Endothelial cell of umbilical vein (primary cell): Measurements from ENCODE around the gene LSM3. TPM values are rescaled to one million over a fixed set of nuclear protein-coding genes. Genes with fewer than 3 reads are reported as not detected.

Experiments
- BruUV-seq: library from RNA; stranded (reverse); fragments of 400-500 nt; replicated peaks from 2 replicates; lab custom pipeline; 2021; lab: Mats Ljungman, UMichigan
- CTCF ChIA-PET: fragments of 300-600, 350-600 bp; sonication (Branson Sonifier 250); formaldehyde crosslinking; loops from one replicate; lab custom pipeline; 2021; ENCODE audit warnings: antibody characterized with exemption, inconsistent platforms; lab: Charles Lee
- POLR2A ChIA-PET: fragments of 300-600, 350-600 bp; sonication (Branson Sonifier 250); formaldehyde crosslinking; loops from one replicate; lab custom pipeline; 2021; ENCODE audit warnings: antibody characterized with exemption, inconsistent platforms; lab: Charles Lee
- DNase-seq: peaks from one replicate; pipeline ENCODE4 v3.0.0-alpha.2; 2011; ENCODE audit warnings: low read depth, low spot score
- FAIRE-seq: peaks from 2 replicates; lab custom pipeline; 2011; peaks lifted over from hg19 to GRCh38; lab: Jason Lieb, UNC
- H2AFZ ChIP-seq: 2 replicates; pipeline ENCODE4 v1.6.0; 2012; ENCODE audit warnings: low read depth, low read length, control low read depth, inconsistent platforms
- H3K27ac ChIP-seq: 2 replicates; pipeline ENCODE4 v1.5.1; 2011; ENCODE audit warnings: low read depth, mild to moderate bottlenecking, control low read depth, low read length, moderate library complexity; ENCODE audit not compliant: insufficient read depth
- H3K27me3 ChIP-seq, 2 experiments: 2 replicates each; pipeline versions ENCODE4 v1.6.0 to v1.6.1; 2011; ENCODE audit warnings: low read length in 2 of 2, mixed read lengths in 1 of 2; ENCODE audit not compliant: control insufficient read depth in 2 of 2, insufficient read depth in 2 of 2
- H3K36me3 ChIP-seq, 2 experiments: 2 replicates in 1 of 2; 3 replicates in 1 of 2; pipeline ENCODE4 v1.5.1; 2011; ENCODE audit warnings: low read length in 2 of 2, mild to moderate bottlenecking in 1 of 2, moderate library complexity in 1 of 2; ENCODE audit not compliant: control insufficient read depth in 2 of 2, insufficient read depth in 2 of 2; ENCODE audit errors: extremely low read depth in 1 of 2
- H3K4me1 ChIP-seq: 3 replicates; pipeline ENCODE4 v1.5.1; 2011; ENCODE audit warnings: mild to moderate bottlenecking, low read length; ENCODE audit not compliant: control insufficient read depth, insufficient read depth; ENCODE audit errors: extremely low read depth
- H3K4me2 ChIP-seq: 2 replicates; pipeline ENCODE4 v1.6.1; 2011; ENCODE audit warnings: low read length, control low read depth, mixed read lengths; ENCODE audit not compliant: insufficient read depth
- H3K4me3 ChIP-seq, 3 experiments: fragments of 200-600 bp in 1 of 3; sonication (generic), shearing (Covaris generic) in 1 of 3; replicated peaks in 1 of 3; 2 replicates each; pipeline ENCODE4 v1.5.1; 2011 to 2016; ENCODE audit warnings: control low read depth in 3 of 3, low read length in 3 of 3, mild to moderate bottlenecking in 2 of 3, inconsistent platforms in 1 of 3, low read depth in 1 of 3, moderate library complexity in 1 of 3; ENCODE audit not compliant: insufficient read depth in 1 of 3
- H3K79me2 ChIP-seq: 2 replicates; pipeline ENCODE4 v1.6.0; 2012; ENCODE audit warnings: low read length, inconsistent platforms; ENCODE audit not compliant: control insufficient read depth, insufficient read depth
- H3K9ac ChIP-seq: replicated peaks from 2 replicates; pipeline ENCODE3; 2011; ENCODE audit warnings: low read length, control low read depth; ENCODE audit not compliant: insufficient read depth; ENCODE audit errors: extremely low read depth
- H3K9me1 ChIP-seq: replicated peaks from 3 replicates; pipeline ENCODE4 v1.6.0; 2011; ENCODE audit warnings: mild to moderate bottlenecking, low read length; ENCODE audit not compliant: control insufficient read depth, insufficient read depth; ENCODE audit errors: extremely low read depth
- H3K9me3 ChIP-seq: replicated peaks from 2 replicates; pipeline ENCODE4 v1.5.1; 2012; ENCODE audit warnings: low read length, inconsistent platforms; ENCODE audit not compliant: control insufficient read depth, insufficient read depth
- H4K20me1 ChIP-seq: replicated peaks from 2 replicates; pipeline ENCODE3; 2011; ENCODE audit warnings: mild to moderate bottlenecking, low read length; ENCODE audit not compliant: control insufficient read depth, insufficient read depth; ENCODE audit errors: extremely low read depth
- EZH2 ChIP-seq: IDR thresholded peaks from 2 replicates; pipeline ENCODE4 v1.6.1; 2012; ENCODE audit warnings: borderline replicate concordance, low read depth, mild to moderate bottlenecking, moderate library complexity, low read length, inconsistent platforms; ENCODE audit not compliant: severe bottlenecking
- FOS ChIP-seq: IDR thresholded peaks from 2 replicates; pipeline ENCODE4 v1.6.1; 2011; ENCODE audit warnings: mild to moderate bottlenecking, low read length, moderate library complexity, borderline replicate concordance; ENCODE audit not compliant: insufficient read depth
- GATA2 ChIP-seq: IDR thresholded peaks from 2 replicates; pipeline ENCODE4 v1.7.0; 2011; ENCODE audit warnings: low read depth, mild to moderate bottlenecking, moderate library complexity, mixed read lengths, low read length; ENCODE audit not compliant: insufficient read length, insufficient read depth
- JUN ChIP-seq: IDR thresholded peaks from 2 replicates; pipeline ENCODE4 v1.6.1; 2011; ENCODE audit warnings: borderline replicate concordance, low read depth; ENCODE audit not compliant: insufficient read length, insufficient read depth
- MAX ChIP-seq: IDR thresholded peaks from 2 replicates; pipeline ENCODE4 v1.6.1; 2011; ENCODE audit not compliant: insufficient read depth, insufficient read length
- MYC ChIP-seq: IDR thresholded peaks from one replicate; pipeline ENCODE4 v1.6.1; 2011; ENCODE audit warnings: mild to moderate bottlenecking, low read depth, low read length
- POLR2A ChIP-seq: IDR thresholded peaks from 2 replicates; pipeline ENCODE4 v1.6.1; 2012; ENCODE audit warnings: low read depth, mild to moderate bottlenecking, control low read depth, low read length
- POLR2AphosphoS5 ChIP-seq: IDR thresholded peaks from 2 replicates; pipeline ENCODE4 v1.6.1; 2012; ENCODE audit warnings: low read depth, mild to moderate bottlenecking, control low read depth, low read length, moderate library complexity; ENCODE audit not compliant: insufficient read depth
- dilution Hi-C: fragments of 300-500 bp; cut with MboI; formaldehyde crosslinking; loops from one replicate; pipeline ENCODE4 v1.15.0; 2019; ENCODE audit warnings: low sequenced_read_pairs; ENCODE audit not compliant: extremely low pct_ligation_motif_present
- intact Hi-C: fragments of 100-400 bp; cut with micrococcal nuclease; formaldehyde crosslinking; loops from one replicate; pipeline ENCODE4 v1.10.0; 2022
- polyA plus RNA-seq, 4 experiments: library from polyadenylated mRNA; depleted of rRNA in 3 of 4; stranded (reverse) in 3 of 4; unstranded in 1 of 4; fragments of >200 nt; gene quantifications; 2 replicates each; pipeline versions ENCODE4 v1.2.1 to v1.2.3, GENCODE V29; 2011 to 2012; ENCODE audit warnings: missing spikeins in 1 of 4
- total RNA-seq: library from RNA; stranded (reverse); gene quantifications from 2 replicates; pipeline ENCODE4 v1.2.3, GENCODE V29; 2021
- TF ChIP-seq, protein P1 (sequence below), 2 donors: IDR thresholded peaks; 1 replicate in 1 of 2; 2 replicates in 1 of 2; pipeline ENCODE4 v1.5.1; 2011; ENCODE audit warnings: low read length in 2 of 2, mild to moderate bottlenecking in 2 of 2, moderate library complexity in 2 of 2, control low read depth in 1 of 2, inconsistent platforms in 1 of 2, low read depth in 1 of 2; ENCODE audit not compliant: insufficient read depth in 1 of 2; ENCODE audit errors: extremely low read depth in 1 of 2

LSM3 gene
- total and polyA plus RNA-seq, 2 donors (not counting 3 experiments of a cell fraction or from before 2014, with no cell fraction given): 4.4 to 13.0 TPM

DNA sequence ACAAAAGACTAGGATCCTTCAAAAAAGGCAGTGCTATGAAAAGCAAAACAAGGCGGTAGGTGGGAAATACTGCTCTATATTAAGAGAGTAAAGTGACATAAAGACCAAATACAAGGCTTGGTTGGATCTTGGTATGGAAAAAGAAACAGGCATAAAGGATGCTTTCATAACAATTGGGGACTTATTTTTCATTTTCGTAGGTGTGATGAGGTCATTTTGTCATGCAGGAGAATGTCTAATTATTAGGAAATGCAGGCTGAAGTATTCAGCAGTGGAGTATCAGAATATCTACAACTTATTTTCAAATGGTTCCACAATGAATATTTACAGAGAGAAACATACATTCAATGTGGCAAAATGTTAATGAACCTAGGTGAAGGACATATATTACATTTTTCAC, 9.2 kb upstream of the LSM3 start:
- no peaks in the 10 kb centered on the region for H3K9me1 ChIP-seq
- BruUV-seq: no TSS peak

More for the DNA sequence above, 9.2 kb upstream of the LSM3 start:
- dilution Hi-C loops (no loop called here), intact Hi-C loops (no loop called here)
- no peaks in the 10 kb centered on the region for H4K20me1 ChIP-seq
- H3K9ac ChIP-seq: no peak overlapping the region
- no peak overlapping the region for H2AFZ ChIP-seq
- H3K79me2 ChIP-seq: peaks cover 3% of the 10 kb centered on the region
- no peak overlapping the region for H3K27ac ChIP-seq
- FAIRE-seq (no peak), DNase-seq (no peak)
- TF ChIP-seq POLR2A (no peak), MAX (no peak), MYC (no peak), FOS (no peak), POLR2AphosphoS5 (no peak), EZH2 (no peak), JUN (no peak), GATA2 (no peak)
- TF ChIP-seq, protein P1, sequence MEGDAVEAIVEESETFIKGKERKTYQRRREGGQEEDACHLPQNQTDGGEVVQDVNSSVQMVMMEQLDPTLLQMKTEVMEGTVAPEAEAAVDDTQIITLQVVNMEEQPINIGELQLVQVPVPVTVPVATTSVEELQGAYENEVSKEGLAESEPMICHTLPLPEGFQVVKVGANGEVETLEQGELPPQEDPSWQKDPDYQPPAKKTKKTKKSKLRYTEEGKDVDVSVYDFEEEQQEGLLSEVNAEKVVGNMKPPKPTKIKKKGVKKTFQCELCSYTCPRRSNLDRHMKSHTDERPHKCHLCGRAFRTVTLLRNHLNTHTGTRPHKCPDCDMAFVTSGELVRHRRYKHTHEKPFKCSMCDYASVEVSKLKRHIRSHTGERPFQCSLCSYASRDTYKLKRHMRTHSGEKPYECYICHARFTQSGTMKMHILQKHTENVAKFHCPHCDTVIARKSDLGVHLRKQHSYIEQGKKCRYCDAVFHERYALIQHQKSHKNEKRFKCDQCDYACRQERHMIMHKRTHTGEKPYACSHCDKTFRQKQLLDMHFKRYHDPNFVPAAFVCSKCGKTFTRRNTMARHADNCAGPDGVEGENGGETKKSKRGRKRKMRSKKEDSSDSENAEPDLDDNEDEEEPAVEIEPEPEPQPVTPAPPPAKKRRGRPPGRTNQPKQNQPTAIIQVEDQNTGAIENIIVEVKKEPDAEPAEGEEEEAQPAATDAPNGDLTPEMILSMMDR (IDR thresholded peaks at IDR 0.05; ENCODE audit: extremely low read depth in 1 of 2, insufficient read depth in 1 of 2, low read depth in 1 of 2, low read length in 2 of 2): no peak
- H3K36me3 ChIP-seq: peaks cover 42 to 45% of the 10 kb centered on the region in 2 experiments
- no peak overlapping the region for H3K4me3 ChIP-seq
- H3K9me3 ChIP-seq: no peaks in the 10 kb centered on the region
- no peaks in the 10 kb centered on the region for H3K27me3 ChIP-seq
- H3K4me1 ChIP-seq: peaks cover 15% of the 10 kb centered on the region
- H3K4me2 ChIP-seq: no peak overlapping the region
- ChIA-PET CTCF (interaction anchor here (1.0 to 1.8 kb wide), 2 partner anchors 9 to 44 kb away, joined by 4 to 7 read pairs; partner anchors contain the start of genes LSM3 and XPC), POLR2A (no interaction called here)
